Thoracic aorta endothelial cell (primary cell): Measurements from ENCODE around the gene PGRMC2. TPM values are rescaled to one million over a fixed set of nuclear protein-coding genes. Genes with fewer than 3 reads are reported as not detected.

Experiments
- total RNA-seq: library from RNA; depleted of rRNA; stranded (reverse); fragments of >200 nt; gene quantifications from 2 replicates; pipeline ENCODE4 v1.2.3, GENCODE V29; 2012

PGRMC2 gene, protein sequence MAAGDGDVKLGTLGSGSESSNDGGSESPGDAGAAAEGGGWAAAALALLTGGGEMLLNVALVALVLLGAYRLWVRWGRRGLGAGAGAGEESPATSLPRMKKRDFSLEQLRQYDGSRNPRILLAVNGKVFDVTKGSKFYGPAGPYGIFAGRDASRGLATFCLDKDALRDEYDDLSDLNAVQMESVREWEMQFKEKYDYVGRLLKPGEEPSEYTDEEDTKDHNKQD
- 27.1 and 38.3 TPM in 2 replicates for total RNA-seq

DNA sequence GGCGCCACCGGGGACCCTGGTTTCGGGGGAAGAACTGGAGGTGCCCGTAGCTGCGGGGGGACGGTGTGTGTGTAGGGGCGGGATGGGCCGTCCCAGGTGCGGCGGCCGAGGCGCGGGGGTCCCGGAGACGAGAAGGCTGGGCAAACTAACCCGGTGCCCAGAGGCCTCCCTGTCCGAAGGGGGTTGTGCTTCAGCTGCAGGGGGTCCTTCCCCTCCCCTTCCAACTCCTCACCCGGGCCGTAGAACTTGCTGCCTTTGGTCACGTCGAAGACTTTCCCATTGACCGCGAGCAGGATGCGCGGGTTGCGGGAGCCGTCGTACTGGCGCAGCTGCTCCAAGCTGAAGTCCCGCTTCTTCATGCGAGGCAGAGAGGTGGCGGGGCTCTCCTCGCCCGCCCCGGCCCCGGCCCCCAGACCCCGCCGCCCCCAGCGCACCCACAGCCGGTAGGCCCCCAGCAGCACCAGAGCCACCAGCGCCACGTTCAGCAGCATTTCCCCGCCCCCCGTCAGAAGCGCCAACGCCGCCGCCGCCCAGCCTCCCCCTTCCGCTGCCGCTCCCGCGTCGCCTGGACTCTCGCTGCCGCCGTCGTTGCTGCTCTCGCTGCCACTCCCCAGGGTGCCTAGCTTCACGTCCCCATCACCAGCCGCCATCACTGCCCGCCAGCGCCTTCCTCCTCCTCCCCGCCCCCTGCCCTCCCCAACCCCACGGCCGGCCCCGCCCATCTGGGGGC, at the start of gene PGRMC2:
Gene PGRMC2, minus strand, starts transcription at position 673 of the 730 bp plus-strand sequence. Its CDS starts 23 bp downstream, at position 650.

Other genes starting within 250 kb of the PGRMC2 start
- 37.2 and 39.1 TPM in 2 replicates for gene LARP1B, start 226.5 kb downstream of the PGRMC2 start, total RNA-seq